Liver (tissue), 9 donors: ENCODE measurements around the gene ZC3H11A. TPM values are rescaled to one million over a fixed set of nuclear protein-coding genes. Genes with fewer than 3 reads are reported as not detected.
"Not testable (repeated sequence)": the region's sequence is repeated elsewhere in the genome, so short reads cannot be mapped to it uniquely, and the experiment has no call there.

ENCODE experiments used
- DNase-seq: peaks from one replicate; pipeline ENCODE4 v3.0.0-alpha.2; 2017; ENCODE audit warnings: low spot score
- H3K27ac ChIP-seq, 2 donors: one replicate each; pipeline ENCODE4 v1.7.0; 2013; ENCODE audit warnings: inconsistent platforms in 2 of 2, low read length in 2 of 2, control low read depth in 1 of 2, low read depth in 1 of 2, mild to moderate bottlenecking in 1 of 2
- H3K27me3 ChIP-seq, 4 donors: one replicate each; pipeline versions ENCODE4 v1.6.1 to v1.7.0; 2013; ENCODE audit warnings: low read length in 3 of 4, inconsistent platforms in 1 of 4, mild to moderate bottlenecking in 1 of 4, moderate library complexity in 1 of 4; ENCODE audit not compliant: control insufficient read depth in 4 of 4, insufficient read depth in 4 of 4
- H3K36me3 ChIP-seq, 4 donors: one replicate each; pipeline versions ENCODE4 v1.6.1 to v1.7.0; 2013; ENCODE audit warnings: low read length in 3 of 4, mild to moderate bottlenecking in 3 of 4, low read depth in 1 of 4, moderate library complexity in 1 of 4; ENCODE audit not compliant: control insufficient read depth in 4 of 4, insufficient read depth in 3 of 4
- H3K4me1 ChIP-seq, 4 donors: one replicate each; pipeline versions ENCODE4 v1.6.1 to v1.7.0; 2013; ENCODE audit warnings: low read length in 3 of 4, mild to moderate bottlenecking in 3 of 4, moderate library complexity in 1 of 4; ENCODE audit not compliant: control insufficient read depth in 4 of 4, insufficient read depth in 4 of 4
- H3K4me3 ChIP-seq, 3 donors: one replicate each; pipeline versions ENCODE4 v1.6.1 to v1.7.0; 2013; ENCODE audit warnings: low read length in 3 of 3, control low read depth in 1 of 3, low read depth in 1 of 3, mild to moderate bottlenecking in 1 of 3
- H3K9ac ChIP-seq, 2 donors: one replicate each; pipeline ENCODE4 v1.7.0; 2013; ENCODE audit warnings: low read length in 2 of 2, mild to moderate bottlenecking in 2 of 2, moderate library complexity in 2 of 2, control low read depth in 1 of 2, low read depth in 1 of 2
- H3K9me3 ChIP-seq, 4 donors: one replicate each; pipeline versions ENCODE4 v1.6.1 to v1.7.0; 2013; ENCODE audit warnings: low read length in 3 of 4; ENCODE audit not compliant: control insufficient read depth in 4 of 4
- EGR1 ChIP-seq, 2 donors: IDR thresholded peaks; 2 replicates each; pipeline ENCODE4 v1.6.1; 2016 to 2018; ENCODE audit warnings: antibody characterized with exemption in 2 of 2, low read depth in 2 of 2
- FOXA1 ChIP-seq: IDR thresholded peaks from 2 replicates; pipeline ENCODE4 v1.6.1; 2016; ENCODE audit warnings: antibody characterized with exemption
- FOXA2 ChIP-seq: IDR thresholded peaks from 2 replicates; pipeline ENCODE4 v1.6.1; 2016; ENCODE audit warnings: antibody characterized with exemption
- GABPA ChIP-seq, 2 donors: IDR thresholded peaks in 1 of 2; conservative IDR thresholded peaks in 1 of 2; 2 replicates each; pipeline ENCODE4 v1.6.1; 2016; ENCODE audit warnings: antibody characterized with exemption in 2 of 2, mild to moderate bottlenecking in 1 of 2, moderate library complexity in 1 of 2
- HNF4A ChIP-seq, 2 donors: conservative IDR thresholded peaks; 2 replicates each; pipeline ENCODE4 v1.6.1; 2016; ENCODE audit warnings: antibody characterized with exemption in 2 of 2, mild to moderate bottlenecking in 2 of 2
- HNF4G ChIP-seq: IDR thresholded peaks from 2 replicates; pipeline ENCODE4 v1.6.1; 2016; ENCODE audit warnings: antibody characterized with exemption
- JUND ChIP-seq, 2 donors: IDR thresholded peaks; 2 replicates each; pipeline ENCODE4 v1.6.1; 2016; ENCODE audit warnings: antibody characterized with exemption in 2 of 2
- RAD21 ChIP-seq, 2 donors: IDR thresholded peaks; 2 replicates each; pipeline ENCODE4 v1.6.1; 2016; ENCODE audit warnings: antibody characterized with exemption in 2 of 2, mild to moderate bottlenecking in 2 of 2
- RXRA ChIP-seq, 2 donors: IDR thresholded peaks; 2 replicates each; pipeline ENCODE4 v1.6.1; 2017 to 2018; ENCODE audit warnings: antibody characterized with exemption in 2 of 2, mild to moderate bottlenecking in 1 of 2
- YY1 ChIP-seq: IDR thresholded peaks from 2 replicates; pipeline ENCODE4 v1.6.1; 2016; ENCODE audit warnings: antibody characterized with exemption, mild to moderate bottlenecking
- WGBS: extraction: QIAGEN DNeasy Blood & Tissue Kit; methylation state at CpG from one replicate; pipeline ENCODE4 v1.1.7; 2013; 5-methylcytosine and 5-hydroxymethylcytosine counted together
- polyA plus RNA-seq, 2 donors: library from polyadenylated mRNA; stranded (reverse) in 1 of 2; unstranded in 1 of 2; fragments of 200-250 nt in 1 of 2; fragments of >200 nt in 1 of 2; fragmentation: Nextera tagmentation in 1 of 2; extraction: Ambion mirVana in 1 of 2; gene quantifications; one replicate each; pipeline versions ENCODE4 v1.2.1 to v1.2.3, GENCODE V29; 2013 to 2015
- total RNA-seq, 2 donors: library from RNA; depleted of rRNA; stranded (reverse); fragments of >200 nt; gene quantifications; one replicate each; pipeline ENCODE4 v1.2.3, GENCODE V29; 2014
- TF ChIP-seq, protein P1 (sequence below): IDR thresholded peaks from 2 replicates; pipeline ENCODE4 v1.6.1; 2016; ENCODE audit warnings: antibody characterized with exemption, mild to moderate bottlenecking
- TF ChIP-seq, protein P2 (sequence below): IDR thresholded peaks from 2 replicates; pipeline ENCODE4 v1.6.1; 2016; ENCODE audit warnings: antibody characterized with exemption
- donor health status: healthy.
- donor health status: healthy.
- donor health status: healthy.
- donor health status: healthy.
- donor health status: healthy.

ZC3H11A gene
- total and polyA plus RNA-seq, 4 donors, result 14.9 to 76.8 (median 30.2) TPM

DNA sequence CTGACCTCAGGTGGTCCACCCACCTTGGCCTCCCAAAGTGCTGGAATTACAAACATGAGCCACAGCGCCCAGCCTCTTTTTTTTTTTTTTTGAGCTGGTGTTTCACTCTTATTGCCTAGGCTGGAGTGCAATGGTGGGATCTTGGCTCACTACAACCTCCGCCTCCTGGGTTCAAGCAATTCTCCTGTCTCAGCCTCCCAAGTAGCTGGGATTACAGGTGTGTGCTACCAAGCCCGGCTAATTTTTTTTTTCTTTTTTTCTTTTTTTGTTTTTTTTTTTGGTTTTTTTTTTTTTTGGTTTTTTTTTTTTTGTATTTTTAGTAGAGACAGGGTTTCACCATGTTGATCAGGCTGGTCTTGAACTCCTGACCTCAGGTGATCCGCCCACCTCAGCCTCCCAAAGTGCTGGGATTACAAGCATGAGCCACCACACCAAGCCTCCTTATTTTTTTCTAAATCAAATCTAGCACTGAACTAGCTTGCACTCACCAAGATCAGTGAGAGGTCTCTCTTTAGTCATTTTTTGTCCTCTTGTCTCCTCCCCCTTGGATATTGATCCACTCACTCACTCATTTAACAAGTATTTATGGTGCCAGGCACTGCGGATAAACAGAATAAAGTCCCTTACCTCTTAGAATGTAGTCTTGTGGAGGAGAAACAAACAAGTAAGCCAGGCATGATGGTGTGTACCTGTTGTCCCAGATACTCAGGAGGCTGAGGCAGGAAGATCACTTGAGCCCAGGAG is 43.6 kb upstream of the ZC3H11A start:
- H3K4me1 ChIP-seq, H3K9me3 ChIP-seq, H3K4me3 ChIP-seq, H3K36me3 ChIP-seq, H3K27me3 ChIP-seq, DNase-seq, H3K27ac ChIP-seq, H3K9ac ChIP-seq: not testable (repeated sequence)
- 86% methylated on average over 5 of the region's 5 CpGs for WGBS

DNA sequence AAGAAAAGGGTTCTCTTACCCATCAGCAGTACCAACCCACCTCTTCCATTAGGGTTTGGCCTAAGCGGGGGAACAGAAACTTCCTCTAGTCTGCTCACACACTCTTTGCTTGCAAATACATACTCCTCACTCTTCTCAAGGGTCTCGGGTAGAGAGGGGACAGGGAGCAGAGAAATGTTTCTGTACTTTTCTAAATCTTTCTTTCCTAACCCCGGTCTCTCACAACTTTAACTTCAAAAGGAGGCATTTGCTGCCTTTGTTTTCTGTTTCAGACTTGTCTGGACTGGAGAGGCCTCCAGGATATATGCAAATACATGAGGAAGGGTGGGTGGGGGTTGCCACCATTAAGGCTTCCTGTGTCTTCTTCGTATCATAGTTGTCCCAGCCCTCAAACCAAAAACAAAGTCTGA is 41.0 kb upstream of the ZC3H11A start:
- H3K27ac ChIP-seq, result no peak overlapping the region

DNA sequence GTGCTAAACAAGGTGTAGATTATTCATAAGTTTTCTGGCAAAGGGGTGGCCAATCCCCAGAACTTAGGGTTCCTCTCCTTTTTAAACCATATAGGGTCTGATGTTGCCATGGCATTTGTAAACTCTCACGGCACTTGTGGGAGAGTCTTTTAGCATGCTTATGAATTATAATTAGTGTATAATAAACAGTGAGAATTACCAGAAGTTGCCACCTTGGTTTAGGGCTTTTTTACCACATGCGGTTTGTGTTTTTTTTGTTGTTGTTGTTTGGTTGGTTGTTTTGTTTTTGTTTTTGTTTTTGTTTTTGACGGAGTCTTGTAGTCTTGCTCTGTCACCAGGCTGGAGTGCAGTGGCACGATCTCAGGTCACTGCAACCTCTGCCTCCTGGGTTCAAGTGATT is 39.4 kb upstream of the ZC3H11A start:
- TF ChIP-seq EGR1 (IDR thresholded peaks at IDR 0.05; ENCODE audit: low read depth in 2 of 2), result no peak
- no peak for TF ChIP-seq RXRA (IDR thresholded peaks at IDR 0.05)
- no peak overlapping the region for H3K4me3 ChIP-seq
- H3K27me3 ChIP-seq, result no peaks in the 10 kb centered on the region
- no peak for DNase-seq
- H3K36me3 ChIP-seq, result no peaks in the 10 kb centered on the region
- no peaks in the 10 kb centered on the region for H3K4me1 ChIP-seq
- H3K27ac ChIP-seq, result no peak overlapping the region
- H3K9me3 ChIP-seq, result no peaks in the 10 kb centered on the region
- no peak overlapping the region for H3K9ac ChIP-seq
- 86% methylated on average over 4 of the region's 4 CpGs for WGBS

More for the DNA sequence above, 41.0 kb upstream of the ZC3H11A start:
- WGBS, result 84% methylated on average over 4 of the region's 4 CpGs
- H3K4me1 ChIP-seq, result no peaks in the 10 kb centered on the region
- no peak overlapping the region for H3K9ac ChIP-seq
- no peaks in the 10 kb centered on the region for H3K27me3 ChIP-seq
- no peak for DNase-seq
- H3K4me3 ChIP-seq, result no peak overlapping the region
- no peak for TF ChIP-seq FOXA1
- no peaks in the 10 kb centered on the region for H3K9me3 ChIP-seq
- H3K36me3 ChIP-seq, result no peaks in the 10 kb centered on the region

DNA sequence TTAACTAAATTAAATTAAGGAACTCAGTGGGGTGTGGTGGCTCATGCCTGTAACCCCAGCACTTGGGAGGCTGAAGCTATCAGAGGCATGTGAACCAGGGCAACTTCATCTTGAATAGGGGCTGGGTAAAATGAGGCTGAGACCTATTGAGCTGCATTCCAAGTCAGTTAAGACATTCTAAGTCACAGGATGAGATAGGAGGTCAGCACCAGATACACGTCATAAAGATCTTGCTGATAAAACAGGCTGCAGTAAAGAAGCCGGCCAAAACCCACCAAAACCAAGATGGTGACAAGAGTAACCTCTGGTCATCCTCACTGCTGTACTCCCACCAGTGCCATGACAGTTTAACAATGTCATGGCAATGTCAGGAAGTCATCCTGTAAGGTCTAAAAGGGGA is 36.7 kb upstream of the ZC3H11A start:
- H3K27ac ChIP-seq, H3K36me3 ChIP-seq, H3K27me3 ChIP-seq, H3K9ac ChIP-seq, DNase-seq, H3K4me3 ChIP-seq, H3K4me1 ChIP-seq, H3K9me3 ChIP-seq: not testable (repeated sequence)
- 94% methylated on average over 2 of the region's 2 CpGs for WGBS

DNA sequence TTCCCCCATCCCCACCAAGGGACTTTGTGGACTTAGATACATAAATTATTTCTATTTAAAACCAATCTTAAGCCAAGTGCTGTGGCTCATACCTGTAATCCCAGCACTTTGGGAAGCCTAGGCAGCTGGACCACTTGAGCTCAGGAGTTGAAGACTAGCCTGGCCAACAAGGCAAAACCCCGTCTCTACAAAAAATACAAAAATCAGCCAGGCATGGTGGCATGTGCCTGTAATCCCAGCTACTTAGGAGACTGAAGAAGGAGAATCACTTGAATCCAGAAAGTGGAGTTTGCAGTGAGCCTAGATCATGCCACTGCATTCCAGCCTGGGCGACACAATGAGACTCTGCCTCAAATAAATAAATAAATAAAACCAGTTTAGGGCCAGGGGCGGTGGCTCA is 34.9 kb upstream of the ZC3H11A start:
- no peaks in the 10 kb centered on the region for H3K36me3 ChIP-seq
- no peak overlapping the region for H3K27ac ChIP-seq
- no peak overlapping the region for H3K9ac ChIP-seq
- no peaks in the 10 kb centered on the region for H3K27me3 ChIP-seq
- no peaks in the 10 kb centered on the region for H3K9me3 ChIP-seq
- no peak overlapping the region for H3K4me3 ChIP-seq
- 97% methylated on average over 3 of the region's 3 CpGs for WGBS
- H3K4me1 ChIP-seq, result no peaks in the 10 kb centered on the region
- no peak for DNase-seq
- TF ChIP-seq HNF4A (conservative IDR thresholded peaks at IDR 0.05) (no peak), HNF4G (no peak), YY1 (no peak), RAD21 (IDR thresholded peaks at IDR 0.05) (no peak), GABPA (IDR thresholded peaks at IDR 0.05 in 1 of 2, conservative IDR thresholded peaks at IDR 0.05 in 1 of 2) (no peak), JUND (IDR thresholded peaks at IDR 0.05) (no peak), RXRA (IDR thresholded peaks at IDR 0.05) (no peak), FOXA2 (no peak), EGR1 (IDR thresholded peaks at IDR 0.05; ENCODE audit: low read depth in 2 of 2) (no peak), FOXA1 (no peak)
- TF ChIP-seq, protein P1, sequence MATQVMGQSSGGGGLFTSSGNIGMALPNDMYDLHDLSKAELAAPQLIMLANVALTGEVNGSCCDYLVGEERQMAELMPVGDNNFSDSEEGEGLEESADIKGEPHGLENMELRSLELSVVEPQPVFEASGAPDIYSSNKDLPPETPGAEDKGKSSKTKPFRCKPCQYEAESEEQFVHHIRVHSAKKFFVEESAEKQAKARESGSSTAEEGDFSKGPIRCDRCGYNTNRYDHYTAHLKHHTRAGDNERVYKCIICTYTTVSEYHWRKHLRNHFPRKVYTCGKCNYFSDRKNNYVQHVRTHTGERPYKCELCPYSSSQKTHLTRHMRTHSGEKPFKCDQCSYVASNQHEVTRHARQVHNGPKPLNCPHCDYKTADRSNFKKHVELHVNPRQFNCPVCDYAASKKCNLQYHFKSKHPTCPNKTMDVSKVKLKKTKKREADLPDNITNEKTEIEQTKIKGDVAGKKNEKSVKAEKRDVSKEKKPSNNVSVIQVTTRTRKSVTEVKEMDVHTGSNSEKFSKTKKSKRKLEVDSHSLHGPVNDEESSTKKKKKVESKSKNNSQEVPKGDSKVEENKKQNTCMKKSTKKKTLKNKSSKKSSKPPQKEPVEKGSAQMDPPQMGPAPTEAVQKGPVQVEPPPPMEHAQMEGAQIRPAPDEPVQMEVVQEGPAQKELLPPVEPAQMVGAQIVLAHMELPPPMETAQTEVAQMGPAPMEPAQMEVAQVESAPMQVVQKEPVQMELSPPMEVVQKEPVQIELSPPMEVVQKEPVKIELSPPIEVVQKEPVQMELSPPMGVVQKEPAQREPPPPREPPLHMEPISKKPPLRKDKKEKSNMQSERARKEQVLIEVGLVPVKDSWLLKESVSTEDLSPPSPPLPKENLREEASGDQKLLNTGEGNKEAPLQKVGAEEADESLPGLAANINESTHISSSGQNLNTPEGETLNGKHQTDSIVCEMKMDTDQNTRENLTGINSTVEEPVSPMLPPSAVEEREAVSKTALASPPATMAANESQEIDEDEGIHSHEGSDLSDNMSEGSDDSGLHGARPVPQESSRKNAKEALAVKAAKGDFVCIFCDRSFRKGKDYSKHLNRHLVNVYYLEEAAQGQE, result no peak
- TF ChIP-seq, protein P2, sequence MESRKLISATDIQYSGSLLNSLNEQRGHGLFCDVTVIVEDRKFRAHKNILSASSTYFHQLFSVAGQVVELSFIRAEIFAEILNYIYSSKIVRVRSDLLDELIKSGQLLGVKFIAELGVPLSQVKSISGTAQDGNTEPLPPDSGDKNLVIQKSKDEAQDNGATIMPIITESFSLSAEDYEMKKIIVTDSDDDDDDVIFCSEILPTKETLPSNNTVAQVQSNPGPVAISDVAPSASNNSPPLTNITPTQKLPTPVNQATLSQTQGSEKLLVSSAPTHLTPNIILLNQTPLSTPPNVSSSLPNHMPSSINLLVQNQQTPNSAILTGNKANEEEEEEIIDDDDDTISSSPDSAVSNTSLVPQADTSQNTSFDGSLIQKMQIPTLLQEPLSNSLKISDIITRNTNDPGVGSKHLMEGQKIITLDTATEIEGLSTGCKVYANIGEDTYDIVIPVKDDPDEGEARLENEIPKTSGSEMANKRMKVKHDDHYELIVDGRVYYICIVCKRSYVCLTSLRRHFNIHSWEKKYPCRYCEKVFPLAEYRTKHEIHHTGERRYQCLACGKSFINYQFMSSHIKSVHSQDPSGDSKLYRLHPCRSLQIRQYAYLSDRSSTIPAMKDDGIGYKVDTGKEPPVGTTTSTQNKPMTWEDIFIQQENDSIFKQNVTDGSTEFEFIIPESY, result no peak
